ENCODE measurements around the gene AQR.

DNA sequence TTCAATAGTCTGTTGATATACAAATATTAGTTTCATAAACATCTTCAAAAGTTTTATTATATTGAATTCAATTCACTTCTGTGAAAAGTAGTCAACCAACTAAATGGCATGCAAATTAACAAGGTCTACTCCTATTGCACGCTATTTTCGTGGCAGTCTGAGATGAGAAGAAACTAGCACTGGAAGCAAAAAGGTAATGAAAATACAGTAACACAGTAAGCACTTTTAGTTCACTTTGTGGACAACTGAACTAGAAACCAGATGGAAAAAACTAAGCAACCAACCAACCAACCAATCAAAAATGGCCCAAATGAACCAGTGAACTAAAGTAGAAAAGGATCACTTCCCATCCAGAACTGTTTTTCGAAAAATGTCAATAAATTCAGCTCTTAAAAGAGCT lies 118.5 kb downstream of the AQR start:
- TF ChIP-seq, protein P1, sequence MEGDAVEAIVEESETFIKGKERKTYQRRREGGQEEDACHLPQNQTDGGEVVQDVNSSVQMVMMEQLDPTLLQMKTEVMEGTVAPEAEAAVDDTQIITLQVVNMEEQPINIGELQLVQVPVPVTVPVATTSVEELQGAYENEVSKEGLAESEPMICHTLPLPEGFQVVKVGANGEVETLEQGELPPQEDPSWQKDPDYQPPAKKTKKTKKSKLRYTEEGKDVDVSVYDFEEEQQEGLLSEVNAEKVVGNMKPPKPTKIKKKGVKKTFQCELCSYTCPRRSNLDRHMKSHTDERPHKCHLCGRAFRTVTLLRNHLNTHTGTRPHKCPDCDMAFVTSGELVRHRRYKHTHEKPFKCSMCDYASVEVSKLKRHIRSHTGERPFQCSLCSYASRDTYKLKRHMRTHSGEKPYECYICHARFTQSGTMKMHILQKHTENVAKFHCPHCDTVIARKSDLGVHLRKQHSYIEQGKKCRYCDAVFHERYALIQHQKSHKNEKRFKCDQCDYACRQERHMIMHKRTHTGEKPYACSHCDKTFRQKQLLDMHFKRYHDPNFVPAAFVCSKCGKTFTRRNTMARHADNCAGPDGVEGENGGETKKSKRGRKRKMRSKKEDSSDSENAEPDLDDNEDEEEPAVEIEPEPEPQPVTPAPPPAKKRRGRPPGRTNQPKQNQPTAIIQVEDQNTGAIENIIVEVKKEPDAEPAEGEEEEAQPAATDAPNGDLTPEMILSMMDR (conservative IDR thresholded peaks at IDR 0.05; ENCODE audit: low read depth, low read length): no peak
- no peak for TF ChIP-seq EZH2 (IDR thresholded peaks at IDR 0.05; ENCODE audit: low read length, unreplicated experiment)

Measured in PC-3 (cell line).